NAMALWA (cell line): ENCODE data around the gene TOMM6.

ENCODE experiments used
- DNase-seq: peaks from one replicate; pipeline ENCODE4 v3.0.0-alpha.2; 2015; ENCODE audit warnings: low spot score

TOMM6 gene

DNA sequence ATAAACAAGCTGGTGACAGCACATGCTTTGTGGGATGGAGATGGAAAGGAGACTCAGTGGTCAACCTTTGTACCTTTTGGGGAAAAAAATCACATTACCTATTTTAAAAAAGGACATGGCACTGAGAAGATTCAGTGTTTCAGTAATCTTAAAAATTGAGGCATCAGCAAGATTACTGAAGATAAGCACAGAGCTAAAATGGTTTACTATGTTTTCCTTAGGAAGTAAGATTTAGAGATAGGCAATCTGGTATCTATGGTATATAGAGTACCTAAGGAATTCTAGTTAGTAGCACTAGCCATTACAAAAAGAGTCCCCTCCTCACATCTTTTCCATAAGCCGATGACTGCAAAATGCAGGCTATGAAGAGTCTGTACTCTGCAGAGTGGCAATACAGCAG, 35.7 kb downstream of the TOMM6 start:
- no peak for DNase-seq

DNA sequence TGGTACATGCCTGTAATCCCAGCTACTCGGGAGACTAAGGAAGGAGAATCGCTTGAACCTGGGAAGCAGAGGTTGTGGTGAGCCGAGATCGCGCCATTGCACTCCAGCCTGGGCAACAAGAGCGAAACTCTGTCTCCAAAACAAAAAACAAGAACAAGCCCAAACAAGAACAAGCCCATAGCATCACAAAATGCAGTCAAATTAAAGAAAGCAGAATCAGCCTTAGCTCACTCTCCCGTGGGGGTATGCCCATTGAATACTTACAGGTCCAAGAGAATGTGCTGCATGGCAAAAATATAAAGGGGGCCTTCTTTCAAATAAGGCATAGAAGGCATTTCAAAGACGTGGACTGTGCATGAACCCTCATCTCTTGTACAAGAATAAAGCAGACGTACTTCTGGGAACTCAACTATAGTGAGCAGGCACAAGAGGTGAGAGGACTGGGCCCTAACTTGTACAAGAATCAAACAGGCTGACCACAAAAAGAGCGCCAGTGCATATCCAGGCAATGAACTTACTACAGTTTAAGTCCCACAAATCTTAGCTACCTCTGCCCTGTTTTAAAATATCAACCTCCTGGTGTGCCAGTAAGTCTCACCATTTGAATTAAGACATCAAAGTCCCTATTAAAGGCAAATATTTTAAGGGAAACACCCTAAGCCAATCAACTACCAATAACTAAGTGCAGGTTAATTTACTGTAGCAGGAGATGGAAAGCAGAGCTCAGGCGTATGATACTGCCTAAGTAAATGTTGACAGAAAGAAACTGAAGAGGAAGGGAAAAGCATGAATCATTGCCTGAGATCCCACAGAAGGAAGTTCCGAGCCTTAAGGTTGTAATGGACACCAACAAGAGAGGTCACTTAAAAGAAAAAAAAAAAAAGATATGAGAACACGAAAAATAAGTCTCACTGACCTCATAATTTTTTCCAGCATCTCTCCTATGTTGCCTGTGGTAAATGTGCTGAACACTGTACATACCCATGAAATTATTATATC, 37.4 kb downstream of the TOMM6 start:
- no peak for DNase-seq

DNA sequence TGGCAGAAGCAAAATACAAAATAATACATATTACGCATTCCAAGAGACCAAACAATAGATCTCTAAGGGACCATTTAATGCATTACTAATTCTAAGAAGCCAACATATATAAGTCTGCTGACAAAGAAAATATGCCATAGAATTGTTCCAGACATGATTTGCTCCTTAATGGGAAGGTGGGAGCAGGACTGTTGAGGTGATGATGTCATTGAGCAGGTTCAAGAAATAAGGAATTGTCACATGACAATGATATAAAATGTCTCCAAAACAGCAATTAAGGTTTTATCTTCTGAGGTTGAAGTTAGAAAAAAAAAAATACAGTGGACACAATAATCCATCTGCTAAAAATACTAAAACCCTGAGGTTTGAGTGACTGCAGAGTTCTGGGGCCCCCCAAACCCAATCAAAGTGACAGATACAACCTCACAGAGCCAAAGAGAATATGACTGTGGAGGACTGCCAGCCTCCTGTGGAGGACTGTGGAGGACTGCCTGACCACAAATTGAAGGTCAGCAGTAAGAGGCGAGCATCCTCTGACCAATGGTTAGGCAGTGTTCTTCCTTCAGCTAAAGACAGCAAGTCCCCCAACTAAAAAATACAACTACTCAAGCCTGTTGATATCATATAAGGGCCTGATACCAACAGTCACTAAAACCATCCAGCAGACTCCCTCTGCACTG, 39.0 kb downstream of the TOMM6 start:
- no peak for DNase-seq

DNA sequence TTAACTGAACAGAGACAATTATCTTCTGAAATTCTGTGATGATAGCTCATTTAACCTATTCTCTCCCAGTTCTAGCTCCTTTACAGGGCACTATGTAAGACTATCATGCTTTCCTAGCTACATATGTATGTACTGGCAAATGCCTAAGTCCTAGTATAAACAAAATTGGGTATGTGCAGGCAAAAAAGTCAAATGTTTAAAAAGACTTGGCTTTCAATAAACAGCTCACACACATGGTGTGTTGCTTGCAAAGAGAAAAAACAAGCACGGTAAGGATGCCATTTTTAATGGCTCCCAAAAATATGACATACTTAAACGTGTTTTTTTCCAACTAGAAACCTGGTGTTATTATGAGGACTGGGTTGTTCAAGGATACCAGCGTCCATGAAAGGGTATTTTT, 44.8 kb downstream of the TOMM6 start:
- no peak for DNase-seq

DNA sequence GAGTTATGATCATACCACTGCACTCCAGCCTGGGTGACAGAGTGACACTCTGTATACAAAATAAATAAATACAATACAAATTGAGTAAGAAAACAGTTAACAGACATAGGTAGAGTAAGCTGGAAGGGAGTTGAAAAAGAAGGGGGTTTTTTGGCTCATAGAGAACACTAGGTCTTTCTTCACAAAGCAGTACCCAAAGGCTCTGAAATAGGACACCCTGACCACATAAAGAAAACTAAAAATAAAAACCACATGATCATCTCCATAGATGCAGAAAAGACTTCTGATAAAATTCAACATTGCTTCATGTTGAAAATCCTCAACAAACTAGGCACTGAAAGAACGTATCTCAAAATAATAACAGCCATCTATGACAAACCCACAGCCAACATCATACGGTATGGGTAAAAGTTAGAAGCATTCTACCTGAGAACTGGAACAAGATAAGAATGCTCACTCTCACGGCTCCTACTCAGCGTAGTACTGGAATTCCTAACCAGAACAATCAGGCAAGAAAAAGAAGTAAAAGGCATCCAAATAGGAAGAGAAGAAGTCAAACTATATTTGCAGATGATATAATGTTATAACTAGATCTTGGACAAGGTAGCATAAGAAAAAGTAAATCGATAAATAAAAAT, 48.6 kb downstream of the TOMM6 start:
- DNase-seq = no peak

DNA sequence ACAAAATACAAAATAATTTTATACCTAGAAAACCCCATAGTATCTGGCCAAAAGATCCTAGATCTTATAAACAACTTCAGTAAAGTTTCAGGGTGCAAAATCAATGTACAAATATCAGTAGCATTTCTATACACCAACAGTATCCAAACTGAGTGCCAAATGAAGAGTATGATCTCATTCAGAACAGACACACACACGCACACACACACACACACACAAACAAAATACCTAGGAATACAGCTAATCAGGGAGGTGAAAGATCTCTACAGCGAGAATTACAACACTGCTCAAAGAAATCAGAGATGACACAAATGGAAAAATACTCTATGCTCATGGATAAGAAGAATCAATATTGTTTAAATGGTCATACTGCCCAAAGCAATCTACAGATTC, 49.2 kb downstream of the TOMM6 start:
- DNase-seq = no peak
